ENCODE results near the gene AGBL1.

AGBL1 gene

DNA sequence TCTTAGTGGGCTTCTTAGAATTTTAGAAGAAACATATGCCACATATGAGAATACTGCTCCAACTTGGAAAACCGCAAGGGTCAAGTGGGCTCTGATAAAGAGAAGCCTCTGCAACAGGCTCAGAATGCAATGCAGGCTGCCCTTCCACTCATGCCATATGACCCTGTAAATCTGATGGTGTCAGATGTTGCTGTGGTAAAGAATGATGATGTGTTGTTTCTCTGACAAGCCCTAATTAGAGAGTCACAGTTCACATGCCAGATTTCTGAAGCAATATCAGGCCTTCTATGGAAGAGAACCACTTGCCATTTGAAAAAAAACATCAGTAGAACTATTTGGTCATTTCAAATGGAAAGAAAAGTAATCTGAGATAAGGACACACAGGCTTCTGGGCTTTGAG lies 749.6 kb downstream of the AGBL1 start:
- Mint-ChIP-seq H3K36me3 (ENCODE audit: low read depth) (no peaks in the 10 kb centered on the region), H3K27ac (no peak overlapping the region), H3K27me3 (ENCODE audit: low read depth) (no peaks in the 10 kb centered on the region), H3K9me3 (no peaks in the 10 kb centered on the region), H3K4me3 (no peak overlapping the region), H3K4me1 (no peaks in the 10 kb centered on the region)
- TF ChIP-seq, protein P1, sequence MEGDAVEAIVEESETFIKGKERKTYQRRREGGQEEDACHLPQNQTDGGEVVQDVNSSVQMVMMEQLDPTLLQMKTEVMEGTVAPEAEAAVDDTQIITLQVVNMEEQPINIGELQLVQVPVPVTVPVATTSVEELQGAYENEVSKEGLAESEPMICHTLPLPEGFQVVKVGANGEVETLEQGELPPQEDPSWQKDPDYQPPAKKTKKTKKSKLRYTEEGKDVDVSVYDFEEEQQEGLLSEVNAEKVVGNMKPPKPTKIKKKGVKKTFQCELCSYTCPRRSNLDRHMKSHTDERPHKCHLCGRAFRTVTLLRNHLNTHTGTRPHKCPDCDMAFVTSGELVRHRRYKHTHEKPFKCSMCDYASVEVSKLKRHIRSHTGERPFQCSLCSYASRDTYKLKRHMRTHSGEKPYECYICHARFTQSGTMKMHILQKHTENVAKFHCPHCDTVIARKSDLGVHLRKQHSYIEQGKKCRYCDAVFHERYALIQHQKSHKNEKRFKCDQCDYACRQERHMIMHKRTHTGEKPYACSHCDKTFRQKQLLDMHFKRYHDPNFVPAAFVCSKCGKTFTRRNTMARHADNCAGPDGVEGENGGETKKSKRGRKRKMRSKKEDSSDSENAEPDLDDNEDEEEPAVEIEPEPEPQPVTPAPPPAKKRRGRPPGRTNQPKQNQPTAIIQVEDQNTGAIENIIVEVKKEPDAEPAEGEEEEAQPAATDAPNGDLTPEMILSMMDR (IDR thresholded peaks at IDR 0.05; ENCODE audit: unreplicated experiment in 3 of 3) = no peak

DNA sequence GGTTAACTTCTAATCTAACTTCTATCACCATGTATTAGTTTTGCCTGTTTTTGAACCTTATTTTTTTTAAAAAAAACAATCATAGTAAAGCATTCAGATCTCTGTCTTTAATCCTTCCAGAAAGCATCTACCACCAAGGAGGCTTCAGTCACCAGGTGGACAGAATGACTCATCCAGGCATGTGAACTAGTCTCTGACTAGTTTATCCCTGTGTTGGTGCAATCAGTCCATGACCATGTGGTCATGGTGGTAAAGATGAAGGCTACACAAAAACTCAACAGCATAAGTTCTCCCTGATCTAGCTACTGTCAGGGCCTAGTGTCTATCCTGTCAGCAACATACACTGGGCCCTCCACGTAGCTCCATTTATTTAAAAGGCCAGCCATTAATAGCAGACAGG lies 750.6 kb downstream of the AGBL1 start:
- TF ChIP-seq, protein P1 (IDR thresholded peaks at IDR 0.05; ENCODE audit: unreplicated experiment in 3 of 3) = no peak
- Mint-ChIP-seq H3K27ac (no peak overlapping the region), H3K4me3 (no peak overlapping the region), H3K4me1 (no peaks in the 10 kb centered on the region), H3K36me3 (ENCODE audit: low read depth) (no peaks in the 10 kb centered on the region), H3K9me3 (no peaks in the 10 kb centered on the region), H3K27me3 (ENCODE audit: low read depth) (no peaks in the 10 kb centered on the region)

DNA sequence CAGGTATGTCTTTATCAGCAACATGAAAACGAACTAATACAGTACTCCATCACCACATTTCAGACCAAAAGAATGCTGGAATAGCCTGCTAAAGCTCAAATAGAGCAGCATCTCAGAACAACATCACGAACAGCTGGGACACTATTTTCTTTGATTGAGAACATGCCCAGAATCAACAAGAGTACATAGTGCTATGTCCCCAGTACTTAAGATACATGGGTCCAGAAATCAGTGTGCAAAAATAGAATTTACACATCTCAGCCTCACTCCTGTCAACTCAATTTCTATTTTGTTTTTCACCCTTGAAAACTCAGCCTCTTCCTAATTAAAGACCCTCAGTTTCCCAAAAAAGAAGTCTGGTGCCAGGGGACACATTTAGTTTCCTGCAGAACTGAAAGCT lies 753.9 kb downstream of the AGBL1 start:
- Mint-ChIP-seq H3K27me3 (ENCODE audit: low read depth) (no peaks in the 10 kb centered on the region), H3K36me3 (ENCODE audit: low read depth) (no peaks in the 10 kb centered on the region), H3K27ac (no peak overlapping the region), H3K4me3 (no peak overlapping the region), H3K9me3 (no peaks in the 10 kb centered on the region), H3K4me1 (no peaks in the 10 kb centered on the region)
- TF ChIP-seq, protein P1 (IDR thresholded peaks at IDR 0.05; ENCODE audit: unreplicated experiment in 3 of 3) = no peak

DNA sequence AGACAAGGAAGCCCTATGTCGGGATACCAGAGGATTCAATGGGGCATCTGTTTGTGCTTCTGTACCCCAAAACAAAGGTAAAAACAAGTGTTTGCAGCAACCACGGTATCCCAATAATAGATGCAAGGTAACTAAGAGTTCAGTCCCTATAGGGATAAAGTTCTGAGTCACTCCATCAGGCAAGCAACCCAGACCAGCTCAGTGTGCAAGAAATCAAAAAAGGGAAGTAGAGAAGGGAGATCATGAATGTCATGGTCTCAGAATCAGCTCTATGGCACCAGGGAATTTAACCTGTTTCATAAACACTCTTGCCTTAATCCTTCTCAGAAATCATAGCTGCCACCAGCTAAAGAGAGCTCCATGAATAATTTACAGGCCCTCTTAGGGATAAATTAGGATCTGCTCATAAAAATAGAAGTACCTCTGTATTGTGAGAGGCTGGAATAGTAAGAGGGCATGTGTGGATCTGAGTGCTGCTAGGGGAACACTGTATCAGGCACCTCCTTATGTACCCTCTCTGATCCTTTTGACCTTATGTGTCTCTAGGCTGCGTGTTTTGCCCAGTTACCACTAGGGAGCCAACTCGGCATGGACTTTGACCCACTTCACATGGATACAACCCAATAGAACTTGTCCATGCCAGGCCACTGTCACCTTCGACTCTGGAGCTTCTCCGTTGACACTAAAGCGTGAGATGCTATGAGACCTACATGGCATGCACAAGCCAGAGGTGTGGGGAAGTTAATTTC lies 754.6 kb downstream of the AGBL1 start:
- Mint-ChIP-seq H3K36me3 (ENCODE audit: low read depth) (no peaks in the 10 kb centered on the region), H3K27me3 (ENCODE audit: low read depth) (no peaks in the 10 kb centered on the region), H3K4me3 (no peak overlapping the region), H3K27ac (no peak overlapping the region), H3K4me1 (peaks cover 3% of the 10 kb centered on the region), H3K9me3 (no peaks in the 10 kb centered on the region)
- TF ChIP-seq, protein P1 (IDR thresholded peaks at IDR 0.05; ENCODE audit: unreplicated experiment in 3 of 3) = no peak

DNA sequence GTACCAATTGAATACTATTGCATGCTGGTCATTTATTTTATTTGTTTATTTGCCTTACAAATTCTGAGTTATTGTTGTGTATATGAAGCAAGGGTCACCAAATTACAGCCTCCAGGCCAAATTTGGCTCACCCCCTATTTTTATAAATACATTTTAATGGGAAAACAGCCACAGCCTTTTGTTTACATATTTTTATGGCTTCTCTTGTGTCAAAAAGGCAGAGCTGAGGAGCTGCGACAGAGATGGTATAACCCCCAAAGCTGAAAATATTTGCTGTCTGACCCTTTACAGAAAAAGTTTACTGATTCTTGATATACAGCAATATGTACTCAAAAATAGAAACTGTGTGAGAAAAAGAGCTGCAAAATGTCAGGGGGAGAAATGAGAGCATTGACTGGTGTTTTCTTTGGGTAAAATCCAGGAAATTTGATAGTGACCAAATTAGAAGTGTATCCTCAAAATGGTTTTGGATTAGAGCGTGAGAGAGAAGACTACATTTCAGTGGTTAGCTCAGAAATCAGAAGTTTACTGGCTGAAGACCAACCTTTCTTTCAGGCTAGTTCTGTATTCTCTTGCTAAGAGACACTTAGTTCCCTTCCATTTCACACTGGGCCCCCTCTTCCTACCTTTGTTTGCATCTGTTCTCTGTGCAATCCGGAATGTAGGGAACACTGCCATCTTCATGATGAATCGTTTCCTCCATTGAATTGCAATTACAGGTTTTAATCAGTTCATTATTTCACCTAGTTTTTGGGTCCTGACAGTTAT lies 757.8 kb downstream of the AGBL1 start:
- no peaks in the 10 kb centered on the region for H3K9me3 Mint-ChIP-seq

More for the DNA sequence above, 757.8 kb downstream of the AGBL1 start:
- TF ChIP-seq, protein P1 (IDR thresholded peaks at IDR 0.05; ENCODE audit: unreplicated experiment in 3 of 3) = no peak
- peaks cover 16% of the 10 kb centered on the region for H3K4me1 Mint-ChIP-seq
- no peak overlapping the region for H3K27ac Mint-ChIP-seq
- no peaks in the 10 kb centered on the region for H3K27me3 Mint-ChIP-seq (ENCODE audit: low read depth)
- no peak overlapping the region for H3K4me3 Mint-ChIP-seq
- no peaks in the 10 kb centered on the region for H3K36me3 Mint-ChIP-seq (ENCODE audit: low read depth)

Measured in nephron (organoid).